RWPE2 (cell line): ENCODE data around the gene KCNMA1.
A peak's percentile ranks its signal among the peaks of the same experiment; 100 is the strongest.

Experiments
- ATAC-seq: fragments of 200-7000 bp; cut with Tn5 transposase; 3 replicates; pipeline ENCODE4 v1.9.1; 2021; ENCODE audit warnings: low read depth
- DNase-seq: peaks from one replicate; pipeline ENCODE4 v3.0.0-alpha.2; 2020; ENCODE audit warnings: low spot score
- H3K27ac ChIP-seq: fragments of 450-650 bp; 2 replicates; pipeline ENCODE4 v1.5.1; 2017; ENCODE audit warnings: mild to moderate bottlenecking; ENCODE audit not compliant: poor library complexity, severe bottlenecking
- H3K27me3 ChIP-seq: fragments of 250-450 bp; sonication (Bioruptor Pico); 2 replicates; pipeline ENCODE4 v1.5.1; 2021; ENCODE audit warnings: mild to moderate bottlenecking, moderate library complexity; ENCODE audit not compliant: insufficient read depth, poor library complexity, severe bottlenecking
- H3K36me3 ChIP-seq: fragments of 250-450 bp; sonication (Bioruptor Pico); 2 replicates; pipeline ENCODE4 v1.5.1; 2020; ENCODE audit warnings: low read depth, mild to moderate bottlenecking, moderate library complexity
- H3K4me1 ChIP-seq: fragments of 250-450 bp; sonication (Bioruptor Pico); 2 replicates; pipeline ENCODE4 v1.5.1; 2021; ENCODE audit warnings: mild to moderate bottlenecking, moderate library complexity; ENCODE audit not compliant: insufficient read depth, poor library complexity, severe bottlenecking
- H3K4me3 ChIP-seq: fragments of 250-450 bp; sonication (Bioruptor Pico); 2 replicates; pipeline ENCODE4 v1.5.1; 2021; ENCODE audit warnings: mild to moderate bottlenecking, moderate library complexity; ENCODE audit not compliant: severe bottlenecking
- H3K9me3 ChIP-seq: fragments of 250-450 bp; sonication (Bioruptor Pico); 2 replicates; pipeline ENCODE4 v1.5.1; 2021; ENCODE audit warnings: mild to moderate bottlenecking, moderate library complexity; ENCODE audit not compliant: severe bottlenecking
- TF ChIP-seq, protein P1 (sequence below): fragments of 450-650 bp; IDR thresholded peaks from one replicate; pipeline ENCODE4 v1.5.1; 2017; ENCODE audit warnings: mild to moderate bottlenecking, moderate library complexity; ENCODE audit not compliant: poor library complexity, severe bottlenecking

Gene KCNMA1

DNA sequence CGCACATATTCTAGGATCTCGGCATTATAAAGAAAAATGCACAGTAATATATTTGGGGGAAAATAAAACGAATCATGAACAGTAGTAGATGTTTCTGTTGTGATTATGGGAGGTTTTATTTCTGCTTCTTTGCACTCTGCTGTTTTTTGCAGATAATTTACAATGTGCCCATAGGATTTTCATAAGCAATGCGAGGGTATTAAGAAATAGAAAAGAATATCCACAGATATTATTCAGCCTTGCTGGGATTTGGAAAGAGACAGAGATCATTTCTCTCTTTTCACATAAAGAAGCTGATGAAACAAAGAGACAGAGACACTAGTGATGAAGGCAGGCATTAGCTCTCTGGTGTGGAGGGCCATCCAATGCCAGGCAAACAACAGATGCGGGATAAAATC, 158.6 kb downstream of the KCNMA1 start:
- DNase-seq (no peak), ATAC-seq (no peak)
- Histone ChIP-seq H3K27ac (no peak overlapping the region), H3K36me3 (no peaks in the 10 kb centered on the region), H3K4me3 (no peak overlapping the region), H3K4me1 (no peaks in the 10 kb centered on the region), H3K27me3 (no peaks in the 10 kb centered on the region), H3K9me3 (no peaks in the 10 kb centered on the region)
- TF ChIP-seq, protein P1, sequence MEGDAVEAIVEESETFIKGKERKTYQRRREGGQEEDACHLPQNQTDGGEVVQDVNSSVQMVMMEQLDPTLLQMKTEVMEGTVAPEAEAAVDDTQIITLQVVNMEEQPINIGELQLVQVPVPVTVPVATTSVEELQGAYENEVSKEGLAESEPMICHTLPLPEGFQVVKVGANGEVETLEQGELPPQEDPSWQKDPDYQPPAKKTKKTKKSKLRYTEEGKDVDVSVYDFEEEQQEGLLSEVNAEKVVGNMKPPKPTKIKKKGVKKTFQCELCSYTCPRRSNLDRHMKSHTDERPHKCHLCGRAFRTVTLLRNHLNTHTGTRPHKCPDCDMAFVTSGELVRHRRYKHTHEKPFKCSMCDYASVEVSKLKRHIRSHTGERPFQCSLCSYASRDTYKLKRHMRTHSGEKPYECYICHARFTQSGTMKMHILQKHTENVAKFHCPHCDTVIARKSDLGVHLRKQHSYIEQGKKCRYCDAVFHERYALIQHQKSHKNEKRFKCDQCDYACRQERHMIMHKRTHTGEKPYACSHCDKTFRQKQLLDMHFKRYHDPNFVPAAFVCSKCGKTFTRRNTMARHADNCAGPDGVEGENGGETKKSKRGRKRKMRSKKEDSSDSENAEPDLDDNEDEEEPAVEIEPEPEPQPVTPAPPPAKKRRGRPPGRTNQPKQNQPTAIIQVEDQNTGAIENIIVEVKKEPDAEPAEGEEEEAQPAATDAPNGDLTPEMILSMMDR = no peak

DNA sequence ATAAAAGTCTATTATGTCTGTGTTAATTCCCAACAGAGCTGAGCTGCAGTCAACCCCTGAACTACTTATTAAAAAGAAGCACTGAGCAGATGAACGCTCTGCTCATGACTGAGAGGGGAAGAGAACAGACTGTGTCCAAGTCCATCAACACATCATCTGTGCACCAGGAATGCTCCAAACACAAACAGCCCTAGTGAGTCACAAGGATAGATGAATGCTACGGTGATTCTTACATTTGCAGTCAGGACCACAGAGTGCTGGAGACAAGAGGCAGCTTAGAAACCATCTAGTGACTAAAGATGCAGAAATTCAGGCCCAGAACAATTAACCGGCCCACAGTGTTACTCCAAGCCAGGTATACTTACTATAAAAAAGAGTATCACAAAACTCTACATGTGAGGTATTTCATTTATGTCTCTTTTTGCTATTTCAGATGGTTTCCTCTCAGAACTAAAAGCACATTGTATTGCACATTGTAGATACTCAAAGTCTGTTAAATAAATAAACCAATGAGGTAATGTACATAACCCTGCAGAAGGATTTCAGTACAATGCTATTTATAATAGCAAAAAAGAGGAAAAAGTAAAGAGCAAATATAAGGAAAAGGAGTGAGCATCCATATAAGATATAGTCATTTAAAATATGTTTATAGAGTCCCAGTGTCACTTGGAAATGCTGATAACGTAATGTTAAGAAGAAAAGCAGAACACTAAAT, 159.2 kb downstream of the KCNMA1 start:
- H3K36me3 ChIP-seq = no peaks in the 10 kb centered on the region
- no peaks in the 10 kb centered on the region for H3K4me1 ChIP-seq
- no peak overlapping the region for H3K4me3 ChIP-seq
- H3K27me3 ChIP-seq = no peaks in the 10 kb centered on the region
- DNase-seq = no peak
- ATAC-seq = peak; percentile 92
- no peak overlapping the region for H3K27ac ChIP-seq
- H3K9me3 ChIP-seq = no peaks in the 10 kb centered on the region
- TF ChIP-seq, protein P1 = no peak

DNA sequence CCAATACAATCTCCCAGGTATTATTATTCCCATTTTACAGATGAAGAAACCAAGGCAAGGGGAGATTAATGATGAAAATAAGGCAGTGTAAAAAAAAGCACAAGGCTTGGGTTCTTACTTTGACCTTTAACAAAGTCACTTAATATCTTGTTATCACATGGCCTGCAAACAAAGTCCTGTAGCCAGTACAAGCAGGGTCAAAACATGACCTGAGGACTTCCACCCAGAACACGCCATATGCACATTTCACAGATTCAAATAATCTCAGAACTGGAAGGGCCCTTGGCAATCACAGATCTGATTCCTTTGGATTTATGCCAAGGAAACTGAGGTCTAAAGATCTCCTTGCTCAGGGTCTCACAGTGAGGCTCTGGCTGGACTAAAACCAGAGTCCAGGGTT, 162.1 kb downstream of the KCNMA1 start:
- TF ChIP-seq, protein P1 = no peak
- Histone ChIP-seq H3K9me3 (no peaks in the 10 kb centered on the region), H3K27me3 (no peaks in the 10 kb centered on the region), H3K4me3 (no peak overlapping the region), H3K4me1 (no peaks in the 10 kb centered on the region), H3K36me3 (no peaks in the 10 kb centered on the region), H3K27ac (no peak overlapping the region)
- no peak for DNase-seq
- ATAC-seq = no peak

DNA sequence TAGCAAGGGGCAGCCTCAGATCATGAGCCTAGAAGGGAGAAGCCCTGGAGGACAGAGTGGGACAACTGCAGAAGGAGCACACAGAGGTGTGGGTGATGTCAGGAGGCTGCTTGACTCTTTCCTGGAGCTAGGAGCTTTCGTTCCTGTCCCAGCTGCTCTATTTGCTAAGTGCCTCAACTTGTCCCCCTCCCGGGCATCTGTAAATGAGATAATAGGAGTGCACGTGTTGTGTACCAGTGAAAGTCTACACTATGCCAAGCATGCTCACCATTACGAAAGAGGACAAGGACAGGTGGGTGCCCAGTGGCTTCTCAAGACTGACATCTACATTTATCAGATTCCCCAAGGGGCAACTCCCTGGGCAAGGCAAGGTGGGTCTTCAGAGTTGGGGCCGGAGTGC, 162.7 kb downstream of the KCNMA1 start:
- H3K27me3 ChIP-seq = no peaks in the 10 kb centered on the region
- H3K4me3 ChIP-seq = no peak overlapping the region
- H3K27ac ChIP-seq = no peak overlapping the region
- H3K4me1 ChIP-seq = no peaks in the 10 kb centered on the region
- no peak for DNase-seq
- TF ChIP-seq, protein P1 = no peak
- ATAC-seq = no peak
- H3K9me3 ChIP-seq = no peaks in the 10 kb centered on the region
- H3K36me3 ChIP-seq = no peaks in the 10 kb centered on the region

DNA sequence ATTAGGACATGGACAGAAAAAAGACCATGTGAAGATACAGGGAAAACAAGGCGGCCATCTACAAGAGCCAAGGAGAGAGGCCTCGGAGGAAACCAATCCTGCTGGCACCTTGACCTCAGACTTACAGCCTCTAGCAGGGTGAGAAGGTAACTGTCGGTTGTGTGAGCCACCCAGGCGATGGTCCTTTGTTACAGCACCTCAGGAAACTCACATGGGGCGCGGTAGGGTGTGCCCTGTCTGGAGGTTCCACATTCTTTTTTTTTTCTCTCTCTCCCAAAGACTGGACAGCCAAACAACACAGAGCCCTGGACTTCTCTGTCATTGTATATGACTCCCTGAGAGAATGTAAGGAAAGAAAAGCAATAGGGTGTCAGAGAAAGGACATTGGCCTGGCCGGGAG, 163.2 kb downstream of the KCNMA1 start:
- no peak for ATAC-seq
- Histone ChIP-seq H3K9me3 (no peaks in the 10 kb centered on the region), H3K27ac (no peak overlapping the region), H3K27me3 (no peaks in the 10 kb centered on the region), H3K4me1 (no peaks in the 10 kb centered on the region), H3K4me3 (no peak overlapping the region), H3K36me3 (no peaks in the 10 kb centered on the region)
- DNase-seq = no peak
- TF ChIP-seq, protein P1 = no peak
